Adrenal gland (tissue), 5 donors: ENCODE measurements around the gene DCAF10.

Experiments
- CTCF ChIP-seq, 6 experiments: fragments of 450-650 bp in 4 of 6; fragments of 200-600 bp in 2 of 6; sonication (generic) in 1 of 6; IDR thresholded peaks; 1 replicate in 5 of 6; 2 replicates in 1 of 6; pipeline versions ENCODE4 v1.5.1 to v1.8.0; 2016 to 2021; ENCODE audit warnings: antibody characterized with exemption in 6 of 6, mild to moderate bottlenecking in 2 of 6, moderate library complexity in 1 of 6
- POLR2A ChIP-seq, 2 donors: fragments of 450-650 bp; IDR thresholded peaks; one replicate each; pipeline ENCODE4 v1.6.1; 2017; ENCODE audit warnings: antibody characterized with exemption in 2 of 2, mild to moderate bottlenecking in 2 of 2, moderate library complexity in 1 of 2
- donor health status: DM: no; HTN: no; CAD: no.

GRCh38 chr9:37798677-37799076, 1.9 kb upstream of the DCAF10 start:
- TF ChIP-seq POLR2A (IDR thresholded peaks at IDR 0.05) (no peak), CTCF (IDR thresholded peaks at IDR 0.05) (no peak)
